ENCODE data around the gene ADRA2A.

ADRA2A gene

GRCh38 chr10:111122127-111122526, 45.3 kb downstream of the ADRA2A start:
- TF ChIP-seq CTCF (IDR thresholded peaks at IDR 0.05; ENCODE audit: control insufficient read depth, extremely low read depth, insufficient read depth), result no peak
- no peak for DNase-seq (ENCODE audit: low read depth)
- no peak overlapping the region for H3K4me3 ChIP-seq (ENCODE audit: low read depth, low read length)

DNA sequence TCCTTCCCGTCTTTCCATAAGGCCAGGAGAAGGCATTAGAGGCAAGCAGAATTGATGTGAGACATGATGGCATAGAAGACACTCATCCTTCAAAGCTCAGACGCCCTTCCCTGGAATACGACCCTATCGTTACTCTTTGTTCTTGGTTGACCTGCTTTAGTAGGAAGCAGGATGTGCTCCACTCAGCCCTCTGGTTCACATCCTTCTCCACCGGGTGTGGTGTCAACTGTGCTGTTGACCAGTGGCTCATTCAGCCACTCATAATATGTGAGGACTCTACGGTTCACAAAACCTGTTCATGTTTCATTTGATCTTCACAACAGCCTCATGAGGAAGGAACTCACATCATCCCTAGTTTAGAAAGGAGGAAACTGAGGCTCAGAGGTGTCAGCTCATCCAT, 47.1 kb downstream of the ADRA2A start:
- no peak for DNase-seq (ENCODE audit: low read depth)
- no peak for TF ChIP-seq CTCF (IDR thresholded peaks at IDR 0.05; ENCODE audit: control insufficient read depth, extremely low read depth, insufficient read depth)
- no peak overlapping the region for H3K4me3 ChIP-seq (ENCODE audit: low read depth, low read length)

GRCh38 chr10:111125102-111125501, 48.3 kb downstream of the ADRA2A start:
- no peak for TF ChIP-seq CTCF (IDR thresholded peaks at IDR 0.05; ENCODE audit: control insufficient read depth, extremely low read depth, insufficient read depth)
- no peak for DNase-seq (ENCODE audit: low read depth)
- no peak overlapping the region for H3K4me3 ChIP-seq (ENCODE audit: low read depth, low read length)

DNA sequence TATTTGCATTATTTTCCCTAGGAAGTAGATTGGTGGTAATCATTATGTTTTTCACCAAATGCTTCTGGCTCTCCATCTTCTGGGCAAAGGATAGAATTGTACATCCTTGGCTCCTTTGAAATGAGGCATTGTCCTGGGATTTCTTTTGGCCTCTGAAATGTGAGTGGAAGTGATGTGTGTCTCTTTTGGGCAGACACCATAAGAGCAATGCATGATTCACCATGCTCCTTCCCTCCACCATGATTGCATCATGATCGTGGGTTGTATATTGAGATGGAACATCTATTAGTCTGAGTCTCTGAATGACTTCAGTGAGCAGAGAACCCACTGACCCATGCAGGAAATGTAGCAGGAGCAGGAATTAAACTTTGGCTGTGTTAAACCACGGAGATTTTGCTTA, 49.2 kb downstream of the ADRA2A start:
- no peak for DNase-seq (ENCODE audit: low read depth)
- TF ChIP-seq CTCF (IDR thresholded peaks at IDR 0.05; ENCODE audit: control insufficient read depth, extremely low read depth, insufficient read depth), result no peak
- H3K4me3 ChIP-seq (ENCODE audit: low read depth, low read length), result no peak overlapping the region

GRCh38 chr10:111127081-111127848, 50.4 kb downstream of the ADRA2A start:
- DNase-seq (ENCODE audit: low read depth), result no peak
- no peak for TF ChIP-seq CTCF (IDR thresholded peaks at IDR 0.05; ENCODE audit: control insufficient read depth, extremely low read depth, insufficient read depth)
- H3K4me3 ChIP-seq (ENCODE audit: low read depth, low read length), result no peak overlapping the region

DNA sequence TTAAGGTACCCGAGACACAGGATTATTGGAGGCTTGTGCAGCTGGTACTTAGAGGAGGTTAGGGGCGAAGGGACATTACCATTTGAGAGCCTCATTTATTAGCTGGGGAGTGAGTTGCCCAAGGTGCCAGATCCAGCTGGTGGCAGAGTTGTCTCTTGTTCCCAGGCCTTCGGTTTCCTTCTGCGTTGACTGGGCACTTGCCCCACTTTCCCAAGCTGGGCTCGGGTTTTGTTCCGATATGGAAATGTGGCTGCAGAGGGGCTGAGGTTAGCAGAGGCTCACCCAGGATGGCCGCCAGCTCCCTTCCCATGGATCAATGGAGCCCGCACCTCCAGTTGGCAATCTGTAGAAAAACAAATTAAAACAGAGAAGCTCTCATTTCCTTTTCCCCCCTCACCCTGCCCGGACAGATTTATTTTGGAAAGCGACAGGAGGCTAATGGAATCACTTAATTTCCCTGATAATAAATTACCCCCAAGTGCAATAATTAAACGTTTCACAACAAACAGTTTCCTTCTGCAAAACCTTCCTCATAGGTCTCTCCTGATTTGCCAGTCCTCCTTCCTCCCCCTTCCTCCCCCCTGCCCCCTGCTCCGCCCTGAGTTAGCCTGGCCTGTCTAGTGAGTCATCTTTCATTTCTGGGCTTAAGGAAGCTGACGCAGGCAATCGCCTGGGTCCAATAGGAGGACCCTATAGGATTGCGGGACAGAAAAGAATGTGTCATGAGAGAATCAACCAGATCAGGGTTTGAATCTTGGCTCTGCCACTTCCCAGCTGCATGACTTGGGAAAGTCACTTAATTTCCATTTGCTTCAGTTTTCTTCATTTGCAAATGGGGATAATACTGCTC, 51.7 kb downstream of the ADRA2A start:
- no peak overlapping the region for H3K4me3 ChIP-seq (ENCODE audit: low read depth, low read length)
- no peak for DNase-seq (ENCODE audit: low read depth)
- no peak for TF ChIP-seq CTCF (IDR thresholded peaks at IDR 0.05; ENCODE audit: control insufficient read depth, extremely low read depth, insufficient read depth)
